Measurements from ENCODE around the gene MAP1LC3B2.

DNA sequence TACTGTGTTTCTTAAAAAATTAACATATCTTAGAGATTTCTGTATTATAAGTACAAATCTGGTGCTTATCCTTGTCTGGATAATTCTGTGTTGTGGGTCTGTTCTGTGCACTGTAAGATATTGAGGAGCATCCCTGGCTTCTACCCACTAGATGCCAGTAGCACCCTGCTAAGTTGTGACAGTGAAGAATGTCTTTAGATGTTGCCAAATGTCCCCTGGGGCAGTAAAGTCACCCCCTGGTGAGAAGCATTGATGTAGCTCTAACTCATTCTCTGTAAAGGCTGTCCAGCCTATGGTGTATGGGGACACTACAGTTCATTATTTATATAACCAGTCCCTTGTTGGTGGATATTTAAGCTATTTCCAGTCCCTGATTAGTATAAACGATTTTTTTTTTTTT, 31.4 kb downstream of the MAP1LC3B2 start:
- TF ChIP-seq, protein P1, sequence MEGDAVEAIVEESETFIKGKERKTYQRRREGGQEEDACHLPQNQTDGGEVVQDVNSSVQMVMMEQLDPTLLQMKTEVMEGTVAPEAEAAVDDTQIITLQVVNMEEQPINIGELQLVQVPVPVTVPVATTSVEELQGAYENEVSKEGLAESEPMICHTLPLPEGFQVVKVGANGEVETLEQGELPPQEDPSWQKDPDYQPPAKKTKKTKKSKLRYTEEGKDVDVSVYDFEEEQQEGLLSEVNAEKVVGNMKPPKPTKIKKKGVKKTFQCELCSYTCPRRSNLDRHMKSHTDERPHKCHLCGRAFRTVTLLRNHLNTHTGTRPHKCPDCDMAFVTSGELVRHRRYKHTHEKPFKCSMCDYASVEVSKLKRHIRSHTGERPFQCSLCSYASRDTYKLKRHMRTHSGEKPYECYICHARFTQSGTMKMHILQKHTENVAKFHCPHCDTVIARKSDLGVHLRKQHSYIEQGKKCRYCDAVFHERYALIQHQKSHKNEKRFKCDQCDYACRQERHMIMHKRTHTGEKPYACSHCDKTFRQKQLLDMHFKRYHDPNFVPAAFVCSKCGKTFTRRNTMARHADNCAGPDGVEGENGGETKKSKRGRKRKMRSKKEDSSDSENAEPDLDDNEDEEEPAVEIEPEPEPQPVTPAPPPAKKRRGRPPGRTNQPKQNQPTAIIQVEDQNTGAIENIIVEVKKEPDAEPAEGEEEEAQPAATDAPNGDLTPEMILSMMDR (IDR thresholded peaks at IDR 0.05) = no peak
- no peak for TF ChIP-seq POLR2A (IDR thresholded peaks at IDR 0.05)

Data from esophagus squamous epithelium (tissue), 4 donors.